T-helper 2 cell treated with Interferon-gamma antibody and Interleukin-4, amounts not matched to agents 100 ng/mL and 5 ng/mL, for 36 hours (primary cell): ENCODE data around the gene ITPK1. TPM values are rescaled to one million over a fixed set of nuclear protein-coding genes. Genes with fewer than 3 reads are reported as not detected.

Experiments used
- intact Hi-C: fragments of 100-400 bp; cut with micrococcal nuclease; formaldehyde crosslinking; loops from one replicate; pipeline ENCODE4 v1.15.1; 2023
- total RNA-seq: library from RNA; stranded (reverse); gene quantifications from 2 replicates; pipeline ENCODE4 v1.2.3, GENCODE V29; 2022

ITPK1 gene
- total RNA-seq, 1 donor from 2014 or later: 84.1 TPM

GRCh38 chr14:93033084-93033982, 82.4 kb downstream of the ITPK1 start:
- intact Hi-C loops: loop anchor here (10.0 kb wide), 1 partner anchor 101 kb away; no protein-coding TSS in a partner anchor

GRCh38 chr14:93032421-93032936, 83.2 kb downstream of the ITPK1 start:
- intact Hi-C loops: loop anchor here (10.0 kb wide), 1 partner anchor 102 kb away; no protein-coding TSS in a partner anchor

GRCh38 chr14:93031505-93032315, 84.0 kb downstream of the ITPK1 start:
- intact Hi-C loops: loop anchor here (10.0 kb wide), 1 partner anchor 103 kb away; no protein-coding TSS in a partner anchor

GRCh38 chr14:93030761-93031160, 85.0 kb downstream of the ITPK1 start:
- intact Hi-C loops: loop anchor here (10.0 kb wide), 1 partner anchor 104 kb away; no protein-coding TSS in a partner anchor

- intact Hi-C loops: loop anchor here (10.0 kb wide), 1 partner anchor 105 kb away; no protein-coding TSS in a partner anchor
Observed at GRCh38 chr14:93029911-93030508, 85.7 kb downstream of the ITPK1 start.

- intact Hi-C loops: no loop called here
Observed at GRCh38 chr14:93029417-93029816, 86.3 kb downstream of the ITPK1 start.

- intact Hi-C loops: no loop called here
Observed at GRCh38 chr14:93028724-93029076, 87.0 kb downstream of the ITPK1 start.

GRCh38 chr14:93027810-93028723, 87.7 kb downstream of the ITPK1 start:
- intact Hi-C loops: no loop called here

- intact Hi-C loops: no loop called here
Observed at GRCh38 chr14:93026339-93026738, 89.4 kb downstream of the ITPK1 start.

GRCh38 chr14:93025055-93025454, 90.7 kb downstream of the ITPK1 start:
- intact Hi-C loops: no loop called here

- intact Hi-C loops: no loop called here
Observed at GRCh38 chr14:93024493-93024892, 91.2 kb downstream of the ITPK1 start.

- intact Hi-C loops: no loop called here
Observed at GRCh38 chr14:93023802-93024434, 91.8 kb downstream of the ITPK1 start.

- intact Hi-C loops: no loop called here
Observed at GRCh38 chr14:93023039-93023438, 92.7 kb downstream of the ITPK1 start.

GRCh38 chr14:93019970-93020369, 95.8 kb downstream of the ITPK1 start:
- intact Hi-C loops: no loop called here

GRCh38 chr14:93019367-93019843, 96.3 kb downstream of the ITPK1 start:
- intact Hi-C loops: no loop called here

GRCh38 chr14:93018366-93018765, 97.4 kb downstream of the ITPK1 start:
- intact Hi-C loops: no loop called here

- intact Hi-C loops: no loop called here
Observed at GRCh38 chr14:93017898-93018297, 97.8 kb downstream of the ITPK1 start.

GRCh38 chr14:93017301-93017797, 98.4 kb downstream of the ITPK1 start:
- intact Hi-C loops: no loop called here

- intact Hi-C loops: no loop called here
Observed at GRCh38 chr14:93016275-93016845, 99.4 kb downstream of the ITPK1 start.
